ENCODE results near the gene GMDS.

GRCh38 chr6:1760876-1761275 is 484.5 kb downstream of the GMDS start:
- TF ChIP-seq EZH2 (IDR thresholded peaks at IDR 0.05; ENCODE audit: insufficient read depth, poor library complexity, severe bottlenecking) (no peak), EZH2phosphoT487 (IDR thresholded peaks at IDR 0.05; ENCODE audit: insufficient read depth, low read depth) (no peak)
